Stimulated activated CD4-positive, alpha-beta T cell treated with anti-CD3 and anti-CD28 coated beads, Interleukin-4, amount 100 ng/mL, for 48 hours (primary cell): ENCODE results near the gene TENT4B.
"Not testable (repeated sequence)": the region's sequence is repeated elsewhere in the genome, so short reads cannot be mapped to it uniquely, and the experiment has no call there.

ENCODE experiments used
- DNase-seq, 2 donors: peaks; one replicate each; pipeline ENCODE4 v3.0.0-alpha.2; 2020; ENCODE audit warnings: low read depth in 2 of 2

The TENT4B gene

GRCh38 chr16:50154420-50154950 is 1.4 kb downstream of the TENT4B start:
- no peak for DNase-seq

GRCh38 chr16:50155925-50156324 is 2.8 kb downstream of the TENT4B start:
- DNase-seq, result no peak

- DNase-seq, result no peak
These were observed 3.5 kb downstream of the TENT4B start for GRCh38 chr16:50156590-50156989.

- no peak for DNase-seq
These were observed 7.5 kb downstream of the TENT4B start for GRCh38 chr16:50160495-50161164.

- DNase-seq, result no peak
These were observed 8.8 kb downstream of the TENT4B start for GRCh38 chr16:50161950-50162349.

GRCh38 chr16:50165473-50165872 is 12.4 kb downstream of the TENT4B start:
- no peak for DNase-seq

GRCh38 chr16:50166511-50167500 is 13.7 kb downstream of the TENT4B start:
- DNase-seq, result no peak

- DNase-seq, result no peak
These were observed 14.4 kb downstream of the TENT4B start for GRCh38 chr16:50167556-50167955.

- no peak for DNase-seq
These were observed 16.5 kb downstream of the TENT4B start for GRCh38 chr16:50169555-50170096.

GRCh38 chr16:50171773-50172172 is 18.7 kb downstream of the TENT4B start:
- DNase-seq, result not testable (repeated sequence)

GRCh38 chr16:50172195-50172922 is 19.3 kb downstream of the TENT4B start:
- no peak for DNase-seq

GRCh38 chr16:50173316-50173715 is 20.2 kb downstream of the TENT4B start:
- DNase-seq, result no peak

- DNase-seq, result no peak
These were observed 25.4 kb downstream of the TENT4B start for GRCh38 chr16:50178491-50178941.

- no peak for DNase-seq
These were observed 29.3 kb downstream of the TENT4B start for GRCh38 chr16:50182441-50182840.

GRCh38 chr16:50183316-50183715 is 30.2 kb downstream of the TENT4B start:
- DNase-seq, result no peak

GRCh38 chr16:50185005-50185505 is 31.9 kb downstream of the TENT4B start:
- DNase-seq, result no peak

- DNase-seq, result no peak
These were observed 35.6 kb downstream of the TENT4B start for GRCh38 chr16:50188619-50189136.

- no peak for DNase-seq
These were observed 37.2 kb downstream of the TENT4B start for GRCh38 chr16:50190292-50190691.

GRCh38 chr16:50192386-50193050 is 39.4 kb downstream of the TENT4B start:
- DNase-seq, result no peak

GRCh38 chr16:50193594-50193993 is 40.5 kb downstream of the TENT4B start:
- DNase-seq, result no peak

GRCh38 chr16:50195276-50195675 is 42.2 kb downstream of the TENT4B start:
- no peak for DNase-seq
